NOMO-1 treated with DMSO at 0.1 percent for 48 hours (cell line): ENCODE measurements around the gene MYO1F.
"Not testable (repeated sequence)": the region's sequence is repeated elsewhere in the genome, so short reads cannot be mapped to it uniquely, and the experiment has no call there.

Source experiments
- DNase-seq: peaks from one replicate; lab custom pipeline; 2025; ENCODE audit not compliant: unreplicated experiment; lab: John Stamatoyannopoulos, UW

Gene MYO1F

GRCh38 chr19:8567522-8568172, 9.6 kb downstream of the MYO1F start:
- peak; percentile 65 for DNase-seq

- no peak for DNase-seq
Measured at GRCh38 chr19:8566855-8567254, 10.4 kb downstream of the MYO1F start.

- not testable (repeated sequence) for DNase-seq
Measured at GRCh38 chr19:8564866-8565265, 12.4 kb downstream of the MYO1F start.

GRCh38 chr19:8561075-8561764, 16.0 kb downstream of the MYO1F start:
- DNase-seq, result no peak

- DNase-seq, result no peak
Measured at GRCh38 chr19:8558325-8558724, 18.9 kb downstream of the MYO1F start.

- no peak for DNase-seq
Measured at GRCh38 chr19:8557642-8558238, 19.5 kb downstream of the MYO1F start.

GRCh38 chr19:8553729-8554128, 23.5 kb downstream of the MYO1F start:
- not testable (repeated sequence) for DNase-seq

GRCh38 chr19:8552810-8553209, 24.4 kb downstream of the MYO1F start:
- no peak for DNase-seq

GRCh38 chr19:8550070-8550469, 27.2 kb downstream of the MYO1F start:
- DNase-seq, result no peak

GRCh38 chr19:8545743-8546142, 31.5 kb downstream of the MYO1F start:
- no peak for DNase-seq

GRCh38 chr19:8544168-8544567, 33.1 kb downstream of the MYO1F start:
- DNase-seq, result no peak

- no peak for DNase-seq
Measured at GRCh38 chr19:8539621-8540149, 37.6 kb downstream of the MYO1F start.

GRCh38 chr19:8537099-8537498, 40.1 kb downstream of the MYO1F start:
- DNase-seq, result no peak

GRCh38 chr19:8536282-8536681, 41.0 kb downstream of the MYO1F start:
- no peak for DNase-seq

GRCh38 chr19:8532225-8532624, 45.0 kb downstream of the MYO1F start:
- no peak for DNase-seq

GRCh38 chr19:8531470-8531869, 45.8 kb downstream of the MYO1F start:
- DNase-seq, result no peak

- no peak for DNase-seq
Measured at GRCh38 chr19:8530061-8530679, 47.1 kb downstream of the MYO1F start.

- no peak for DNase-seq
Measured at GRCh38 chr19:8529369-8530006, 47.8 kb downstream of the MYO1F start.

GRCh38 chr19:8528500-8528899, 48.7 kb downstream of the MYO1F start:
- DNase-seq, result no peak

- DNase-seq, result no peak
Measured at GRCh38 chr19:8526345-8527091, 50.7 kb downstream of the MYO1F start.

GRCh38 chr19:8525401-8525684, 51.9 kb downstream of the MYO1F start:
- no peak for DNase-seq
